Skeletal muscle tissue (tissue), 4 donors: ENCODE measurements around the gene SALL1. TPM values are rescaled to one million over a fixed set of nuclear protein-coding genes. Genes with fewer than 3 reads are reported as not detected.

Experiments
- H3K27ac ChIP-seq: one replicate; pipeline ENCODE4 v1.7.0; 2013; ENCODE audit warnings: mild to moderate bottlenecking, low read depth, low read length, inconsistent platforms
- H3K27me3 ChIP-seq, 3 donors: one replicate each; pipeline ENCODE4 v1.7.0; 2013; ENCODE audit warnings: low read length in 3 of 3; ENCODE audit not compliant: control insufficient read depth in 3 of 3, insufficient read depth in 3 of 3
- H3K36me3 ChIP-seq, 3 donors: one replicate each; pipeline ENCODE4 v1.7.0; 2013; ENCODE audit warnings: low read length in 3 of 3; ENCODE audit not compliant: control insufficient read depth in 3 of 3, insufficient read depth in 3 of 3
- H3K4me1 ChIP-seq, 3 donors: one replicate each; pipeline ENCODE4 v1.7.0; 2013; ENCODE audit warnings: low read length in 3 of 3, mild to moderate bottlenecking in 3 of 3; ENCODE audit not compliant: control insufficient read depth in 3 of 3, insufficient read depth in 3 of 3
- H3K4me3 ChIP-seq, 3 donors: one replicate each; pipeline ENCODE4 v1.7.0; 2013; ENCODE audit warnings: low read length in 3 of 3
- H3K9ac ChIP-seq, 3 donors: one replicate each; pipeline ENCODE4 v1.7.0; 2013; ENCODE audit warnings: low read length in 3 of 3, mild to moderate bottlenecking in 3 of 3, moderate library complexity in 2 of 3, low read depth in 1 of 3
- H3K9me3 ChIP-seq, 3 donors: one replicate each; pipeline ENCODE4 v1.7.0; 2013; ENCODE audit warnings: low read length in 3 of 3; ENCODE audit not compliant: control insufficient read depth in 3 of 3
- total RNA-seq: library from RNA; depleted of rRNA; stranded (reverse); fragments of >200 nt; gene quantifications from one replicate; pipeline ENCODE4 v1.2.3, GENCODE V29; 2014
- donor health status: Osteomylitis.

Gene SALL1
- total RNA-seq, 1 donor from 2014 or later = not detected

- peaks cover 53 to 77% (median 68%) of the 10 kb centered on the region in 3 donors for H3K27me3 ChIP-seq
- H3K36me3 ChIP-seq = no peaks in the 10 kb centered on the region
- H3K27ac ChIP-seq = no peak overlapping the region
- H3K4me1 ChIP-seq = peaks cover 4 to 14% (median 13%) of the 10 kb centered on the region in 3 donors
- no peaks in the 10 kb centered on the region for H3K9me3 ChIP-seq
- peak overlapping the region in 2 of 3 donors; percentile 43 to 49 for H3K4me3 ChIP-seq
- no peak overlapping the region for H3K9ac ChIP-seq
Measured at GRCh38 chr16:51151961-51152663, 1.0 kb upstream of the SALL1 start.

- Histone ChIP-seq H3K27ac (no peak overlapping the region), H3K4me1 (peaks cover 4 to 14% (median 13%) of the 10 kb centered on the region in 3 donors), H3K9me3 (no peaks in the 10 kb centered on the region), H3K9ac (no peak overlapping the region), H3K4me3 (peak overlapping the region in 1 of 3 donors; percentile 49), H3K36me3 (no peaks in the 10 kb centered on the region), H3K27me3 (peaks cover 54 to 72% (median 62%) of the 10 kb centered on the region in 3 donors)
Measured at GRCh38 chr16:51151435-51151960, 428 bp upstream of the SALL1 start.

- H3K4me3 ChIP-seq = peak overlapping the region in 2 of 3 donors; percentile 13 to 40
- H3K9ac ChIP-seq = peak overlapping the region in 1 of 3 donors; percentile 16
- H3K36me3 ChIP-seq = no peaks in the 10 kb centered on the region
- H3K4me1 ChIP-seq = peaks cover 4 to 13% (median 9%) of the 10 kb centered on the region in 3 donors
- no peak overlapping the region for H3K27ac ChIP-seq
- no peaks in the 10 kb centered on the region for H3K9me3 ChIP-seq
- peaks cover 48 to 66% (median 56%) of the 10 kb centered on the region in 3 donors for H3K27me3 ChIP-seq
Measured at GRCh38 chr16:51150165-51150887, 744 bp downstream of the SALL1 start.

GRCh38 chr16:51149721-51150164 is 1.3 kb downstream of the SALL1 start:
- Histone ChIP-seq H3K27ac (no peak overlapping the region), H3K36me3 (no peaks in the 10 kb centered on the region), H3K4me1 (peaks cover 4 to 13% (median 6%) of the 10 kb centered on the region in 3 donors), H3K9me3 (no peaks in the 10 kb centered on the region), H3K27me3 (peaks cover 42 to 60% (median 50%) of the 10 kb centered on the region in 3 donors), H3K4me3 (no peak overlapping the region), H3K9ac (no peak overlapping the region)

GRCh38 chr16:51149251-51149661 is 1.8 kb downstream of the SALL1 start:
- Histone ChIP-seq H3K9ac (no peak overlapping the region), H3K27ac (no peak overlapping the region), H3K36me3 (no peaks in the 10 kb centered on the region), H3K9me3 (no peaks in the 10 kb centered on the region), H3K4me1 (peaks cover 4 to 13% (median 6%) of the 10 kb centered on the region in 3 donors), H3K27me3 (peaks cover 41 to 55% (median 45%) of the 10 kb centered on the region in 3 donors), H3K4me3 (no peak overlapping the region)

- peaks cover 38 to 55% (median 44%) of the 10 kb centered on the region in 3 donors for H3K27me3 ChIP-seq
- no peak overlapping the region for H3K4me3 ChIP-seq
- H3K9ac ChIP-seq = no peak overlapping the region
- no peaks in the 10 kb centered on the region for H3K9me3 ChIP-seq
- H3K27ac ChIP-seq = no peak overlapping the region
- H3K36me3 ChIP-seq = no peaks in the 10 kb centered on the region
- peaks cover 4 to 13% (median 6%) of the 10 kb centered on the region in 3 donors for H3K4me1 ChIP-seq
Measured at GRCh38 chr16:51148678-51149228, 2.3 kb downstream of the SALL1 start.

GRCh38 chr16:51147776-51148677 is 3.0 kb downstream of the SALL1 start:
- Histone ChIP-seq H3K27me3 (peaks cover 31 to 50% (median 37%) of the 10 kb centered on the region in 3 donors), H3K36me3 (no peaks in the 10 kb centered on the region), H3K9me3 (no peaks in the 10 kb centered on the region), H3K9ac (no peak overlapping the region), H3K4me3 (no peak overlapping the region), H3K27ac (no peak overlapping the region), H3K4me1 (peaks cover 4 to 11% (median 4%) of the 10 kb centered on the region in 3 donors)

- H3K36me3 ChIP-seq = no peaks in the 10 kb centered on the region
- no peak overlapping the region for H3K27ac ChIP-seq
- H3K27me3 ChIP-seq = peaks cover 28 to 45% (median 32%) of the 10 kb centered on the region in 3 donors
- H3K4me3 ChIP-seq = no peak overlapping the region
- H3K9me3 ChIP-seq = no peaks in the 10 kb centered on the region
- no peak overlapping the region for H3K9ac ChIP-seq
- peaks cover 0 to 7% (median 4%) of the 10 kb centered on the region in 3 donors for H3K4me1 ChIP-seq
Measured at GRCh38 chr16:51146256-51146924, 4.7 kb downstream of the SALL1 start.

- no peaks in the 10 kb centered on the region for H3K9me3 ChIP-seq
- H3K4me1 ChIP-seq = no peaks in the 10 kb centered on the region
- H3K9ac ChIP-seq = no peak overlapping the region
- H3K4me3 ChIP-seq = no peak overlapping the region
- no peak overlapping the region for H3K27ac ChIP-seq
- H3K27me3 ChIP-seq = peaks cover 18 to 46% (median 19%) of the 10 kb centered on the region in 3 donors
- H3K36me3 ChIP-seq = no peaks in the 10 kb centered on the region
Measured at GRCh38 chr16:51144203-51144602, 6.9 kb downstream of the SALL1 start.
